ENCODE measurements around the gene AMY2B. TPM values are rescaled to one million over a fixed set of nuclear protein-coding genes. Genes with fewer than 3 reads are reported as not detected.
A peak's percentile ranks its signal among the peaks of the same experiment; 100 is the strongest.
"Not testable (repeated sequence)": the region's sequence is repeated elsewhere in the genome, so short reads cannot be mapped to it uniquely, and the experiment has no call there.

The AMY2B gene
- polyA plus RNA-seq (2013, experiment 1 of 2), result 0.70 TPM
- polyA plus RNA-seq (2013, experiment 2 of 2), result 1.7 TPM

GRCh38 chr1:103571289-103571688 lies at the start of gene AMY2B:
Gene AMY2B (plus strand): TSS chr1:103571589. CDS start chr1:103571603, 14 bp downstream.
- WGBS, result 88% methylated on average over 1 of the region's 2 CpGs
- not testable (repeated sequence) for H3K9me3 ChIP-seq (ENCODE audit: insufficient read depth, low read depth, low read length); H3K27me3 ChIP-seq (ENCODE audit: insufficient read depth, low read length); H3K9ac ChIP-seq (ENCODE audit: low read depth, low read length); H3K4me3 ChIP-seq (ENCODE audit: low read length); H3K4me1 ChIP-seq (ENCODE audit: insufficient read depth, low read length); H3K27ac ChIP-seq (ENCODE audit: low read depth, low read length); H3K36me3 ChIP-seq (ENCODE audit: insufficient read depth, low read length)

DNA sequence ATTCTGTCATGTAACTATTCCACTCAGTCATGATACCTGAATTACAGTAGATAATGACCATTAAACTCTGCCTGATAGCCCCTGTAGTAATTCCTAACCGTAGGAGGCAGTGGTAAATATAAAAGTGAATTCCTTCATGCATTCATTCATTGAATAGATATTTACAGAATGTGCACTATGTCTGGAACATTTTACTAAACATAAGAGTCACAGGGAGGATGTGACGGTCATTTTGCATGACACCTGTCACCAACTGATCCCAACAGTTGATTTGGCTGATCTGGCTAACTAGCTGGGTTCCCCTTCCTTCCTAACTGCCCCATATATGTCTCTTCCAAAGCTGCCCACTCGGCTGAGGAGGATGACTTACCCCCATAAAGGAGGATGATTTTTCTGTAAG lies 48.0 kb upstream of the AMY2B start:
- H3K36me3 ChIP-seq (ENCODE audit: insufficient read depth, low read length), result peaks cover 6% of the 10 kb centered on the region
- H3K4me3 ChIP-seq (ENCODE audit: low read length), result no peak overlapping the region
- H3K27ac ChIP-seq (ENCODE audit: low read depth, low read length), result no peak overlapping the region
- H3K9ac ChIP-seq (ENCODE audit: low read depth, low read length), result no peak overlapping the region
- H3K4me1 ChIP-seq (ENCODE audit: insufficient read depth, low read length), result peaks cover 12% of the 10 kb centered on the region
- 0 out of 2 replicates have a peak, but pooled peaks cover 4% of the 10 kb centered on the region for H3K9me3 ChIP-seq (ENCODE audit: insufficient read depth, low read depth, low read length)
- no peaks in the 10 kb centered on the region for H3K27me3 ChIP-seq (ENCODE audit: insufficient read depth, low read length)
- WGBS, result 97% methylated on average over 1 of the region's 3 CpGs

- Histone ChIP-seq H3K9ac (ENCODE audit: low read depth, low read length) (no peak overlapping the region), H3K9me3 (ENCODE audit: insufficient read depth, low read depth, low read length) (0 out of 2 replicates have a peak, but pooled peaks cover 4% of the 10 kb centered on the region), H3K4me3 (ENCODE audit: low read length) (peak overlapping the region; percentile 53), H3K27me3 (ENCODE audit: insufficient read depth, low read length) (no peaks in the 10 kb centered on the region), H3K4me1 (ENCODE audit: insufficient read depth, low read length) (peaks cover 12% of the 10 kb centered on the region), H3K36me3 (ENCODE audit: insufficient read depth, low read length) (peaks cover 18% of the 10 kb centered on the region), H3K27ac (ENCODE audit: low read depth, low read length) (no peak overlapping the region)
- WGBS, result 36% methylated on average over 6 of the region's 34 CpGs
Measured at GRCh38 chr1:103525114-103525606, 46.2 kb upstream of the AMY2B start.

GRCh38 chr1:103525607-103526507 lies 45.5 kb upstream of the AMY2B start, which contains the start of gene RNPC3:
Gene RNPC3 (plus strand): TSS chr1:103525699. CDS start chr1:103526071, 372 bp downstream.
- Histone ChIP-seq H3K4me1 (ENCODE audit: insufficient read depth, low read length) (peaks cover 12% of the 10 kb centered on the region), H3K4me3 (ENCODE audit: low read length) (peak within 1 kb of the TSS; percentile 94), H3K9ac (ENCODE audit: low read depth, low read length) (peak within 1 kb of the TSS; percentile 97), H3K27ac (ENCODE audit: low read depth, low read length) (peak within 1 kb of the TSS; percentile 94), H3K9me3 (ENCODE audit: insufficient read depth, low read depth, low read length) (0 out of 2 replicates have a peak, but pooled peaks cover 4% of the 10 kb centered on the region), H3K36me3 (ENCODE audit: insufficient read depth, low read length) (peaks cover 19% of the 10 kb centered on the region), H3K27me3 (ENCODE audit: insufficient read depth, low read length) (no peaks in the 10 kb centered on the region)
- WGBS, result under 1% methylated on average over 58 of the region's 62 CpGs

GRCh38 chr1:103527331-103527730 lies 44.1 kb upstream of the AMY2B start:
- Histone ChIP-seq H3K27ac (ENCODE audit: low read depth, low read length) (no peak overlapping the region), H3K27me3 (ENCODE audit: insufficient read depth, low read length) (no peaks in the 10 kb centered on the region), H3K9me3 (ENCODE audit: insufficient read depth, low read depth, low read length) (0 out of 2 replicates have a peak, but pooled peaks cover 4% of the 10 kb centered on the region), H3K4me3 (ENCODE audit: low read length) (peak overlapping the region; percentile 94), H3K9ac (ENCODE audit: low read depth, low read length) (no peak overlapping the region), H3K4me1 (ENCODE audit: insufficient read depth, low read length) (peaks cover 12% of the 10 kb centered on the region), H3K36me3 (ENCODE audit: insufficient read depth, low read length) (peaks cover 24% of the 10 kb centered on the region)
- WGBS, result 79% methylated on average over 1 of the region's 2 CpGs

DNA sequence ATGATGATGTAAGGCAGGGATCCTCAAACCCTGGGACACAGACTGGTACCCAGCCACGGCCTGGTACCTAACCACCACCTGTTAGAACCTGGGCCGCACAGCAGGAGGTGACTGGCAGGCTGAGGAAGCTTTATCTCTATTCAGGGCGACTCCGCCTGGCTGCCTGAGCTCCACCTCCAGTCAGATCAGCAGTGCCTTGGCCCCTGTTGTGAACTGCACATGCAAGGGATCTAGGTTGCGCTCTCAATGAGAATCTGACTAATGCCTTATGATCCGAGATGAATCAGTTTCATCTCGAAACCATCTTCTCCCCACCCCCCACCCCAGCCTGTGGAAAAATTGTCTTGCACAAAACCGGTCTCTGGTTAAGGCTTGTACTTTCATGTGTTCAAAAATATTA lies 41.6 kb upstream of the AMY2B start:
- no peak overlapping the region for H3K4me3 ChIP-seq (ENCODE audit: low read length)
- no peaks in the 10 kb centered on the region for H3K27me3 ChIP-seq (ENCODE audit: insufficient read depth, low read length)
- peaks cover 12% of the 10 kb centered on the region for H3K4me1 ChIP-seq (ENCODE audit: insufficient read depth, low read length)
- H3K27ac ChIP-seq (ENCODE audit: low read depth, low read length), result no peak overlapping the region
- peaks cover 37% of the 10 kb centered on the region for H3K36me3 ChIP-seq (ENCODE audit: insufficient read depth, low read length)
- 80% methylated on average over 7 of the region's 8 CpGs for WGBS
- no peak overlapping the region for H3K9ac ChIP-seq (ENCODE audit: low read depth, low read length)
- H3K9me3 ChIP-seq (ENCODE audit: insufficient read depth, low read depth, low read length), result no peaks in the 10 kb centered on the region

GRCh38 chr1:103538226-103538625 lies 33.2 kb upstream of the AMY2B start:
- no peak overlapping the region for H3K9ac ChIP-seq (ENCODE audit: low read depth, low read length)
- WGBS, result 97% methylated on average over 2 of the region's 2 CpGs
- no peak overlapping the region for H3K27ac ChIP-seq (ENCODE audit: low read depth, low read length)
- no peaks in the 10 kb centered on the region for H3K4me1 ChIP-seq (ENCODE audit: insufficient read depth, low read length)
- no peak overlapping the region for H3K4me3 ChIP-seq (ENCODE audit: low read length)
- peaks cover 97% of the 10 kb centered on the region for H3K36me3 ChIP-seq (ENCODE audit: insufficient read depth, low read length)
- no peaks in the 10 kb centered on the region for H3K9me3 ChIP-seq (ENCODE audit: insufficient read depth, low read depth, low read length)
- H3K27me3 ChIP-seq (ENCODE audit: insufficient read depth, low read length), result no peaks in the 10 kb centered on the region

GRCh38 chr1:103541431-103541830 lies 30.0 kb upstream of the AMY2B start:
- no peak overlapping the region for H3K27ac ChIP-seq (ENCODE audit: low read depth, low read length)
- no peaks in the 10 kb centered on the region for H3K4me1 ChIP-seq (ENCODE audit: insufficient read depth, low read length)
- H3K9ac ChIP-seq (ENCODE audit: low read depth, low read length), result no peak overlapping the region
- H3K36me3 ChIP-seq (ENCODE audit: insufficient read depth, low read length), result peaks cover 99% of the 10 kb centered on the region
- H3K27me3 ChIP-seq (ENCODE audit: insufficient read depth, low read length), result no peaks in the 10 kb centered on the region
- WGBS, result 95% methylated on average over 2 of the region's 3 CpGs
- no peak overlapping the region for H3K4me3 ChIP-seq (ENCODE audit: low read length)
- H3K9me3 ChIP-seq (ENCODE audit: insufficient read depth, low read depth, low read length), result no peaks in the 10 kb centered on the region

DNA sequence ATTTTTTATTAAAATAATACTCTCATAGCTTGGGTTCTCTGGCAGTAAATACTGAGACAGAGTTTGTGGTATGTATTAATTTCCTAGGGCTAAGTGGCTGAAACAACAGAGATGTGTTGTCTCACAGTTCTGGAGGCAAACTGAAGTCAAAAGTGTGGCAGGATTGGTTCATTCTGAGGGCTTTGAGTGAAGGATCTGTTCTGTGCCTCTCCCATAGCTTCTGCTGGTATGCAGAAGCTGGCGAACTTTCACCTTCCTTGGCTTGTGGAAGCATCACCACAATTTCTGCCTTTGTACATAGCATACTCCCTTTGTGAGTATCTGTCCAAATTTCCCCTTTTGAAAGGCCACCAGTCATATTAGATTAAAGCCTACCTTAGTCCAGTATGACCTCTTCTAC lies 24.9 kb upstream of the AMY2B start:
- Histone ChIP-seq H3K9ac (ENCODE audit: low read depth, low read length) (no peak overlapping the region), H3K4me1 (ENCODE audit: insufficient read depth, low read length) (no peaks in the 10 kb centered on the region), H3K4me3 (ENCODE audit: low read length) (no peak overlapping the region), H3K27ac (ENCODE audit: low read depth, low read length) (no peak overlapping the region), H3K27me3 (ENCODE audit: insufficient read depth, low read length) (no peaks in the 10 kb centered on the region), H3K36me3 (ENCODE audit: insufficient read depth, low read length) (peaks cover 97% of the 10 kb centered on the region), H3K9me3 (ENCODE audit: insufficient read depth, low read depth, low read length) (no peaks in the 10 kb centered on the region)
- 90% methylated on average over 1 of the region's 1 CpG for WGBS

GRCh38 chr1:103547840-103548239 lies 23.5 kb upstream of the AMY2B start:
- H3K4me1 ChIP-seq (ENCODE audit: insufficient read depth, low read length), result no peaks in the 10 kb centered on the region
- no peak overlapping the region for H3K9ac ChIP-seq (ENCODE audit: low read depth, low read length)
- H3K36me3 ChIP-seq (ENCODE audit: insufficient read depth, low read length), result peaks cover 97% of the 10 kb centered on the region
- H3K27ac ChIP-seq (ENCODE audit: low read depth, low read length), result no peak overlapping the region
- 97% methylated on average over 3 of the region's 3 CpGs for WGBS
- no peak overlapping the region for H3K4me3 ChIP-seq (ENCODE audit: low read length)
- H3K27me3 ChIP-seq (ENCODE audit: insufficient read depth, low read length), result no peaks in the 10 kb centered on the region
- no peaks in the 10 kb centered on the region for H3K9me3 ChIP-seq (ENCODE audit: insufficient read depth, low read depth, low read length)

- Histone ChIP-seq H3K4me3 (ENCODE audit: low read length) (no peak overlapping the region), H3K27ac (ENCODE audit: low read depth, low read length) (no peak overlapping the region), H3K9me3 (ENCODE audit: insufficient read depth, low read depth, low read length) (no peaks in the 10 kb centered on the region), H3K4me1 (ENCODE audit: insufficient read depth, low read length) (no peaks in the 10 kb centered on the region), H3K9ac (ENCODE audit: low read depth, low read length) (no peak overlapping the region), H3K27me3 (ENCODE audit: insufficient read depth, low read length) (no peaks in the 10 kb centered on the region), H3K36me3 (ENCODE audit: insufficient read depth, low read length) (peaks cover 4% of the 10 kb centered on the region)
Measured at GRCh38 chr1:103560427-103560826, 11.0 kb upstream of the AMY2B start.
